ENCODE data around the gene FOXL2.
A peak's percentile ranks its signal among the peaks of the same experiment; 100 is the strongest.

Gene FOXL2

DNA sequence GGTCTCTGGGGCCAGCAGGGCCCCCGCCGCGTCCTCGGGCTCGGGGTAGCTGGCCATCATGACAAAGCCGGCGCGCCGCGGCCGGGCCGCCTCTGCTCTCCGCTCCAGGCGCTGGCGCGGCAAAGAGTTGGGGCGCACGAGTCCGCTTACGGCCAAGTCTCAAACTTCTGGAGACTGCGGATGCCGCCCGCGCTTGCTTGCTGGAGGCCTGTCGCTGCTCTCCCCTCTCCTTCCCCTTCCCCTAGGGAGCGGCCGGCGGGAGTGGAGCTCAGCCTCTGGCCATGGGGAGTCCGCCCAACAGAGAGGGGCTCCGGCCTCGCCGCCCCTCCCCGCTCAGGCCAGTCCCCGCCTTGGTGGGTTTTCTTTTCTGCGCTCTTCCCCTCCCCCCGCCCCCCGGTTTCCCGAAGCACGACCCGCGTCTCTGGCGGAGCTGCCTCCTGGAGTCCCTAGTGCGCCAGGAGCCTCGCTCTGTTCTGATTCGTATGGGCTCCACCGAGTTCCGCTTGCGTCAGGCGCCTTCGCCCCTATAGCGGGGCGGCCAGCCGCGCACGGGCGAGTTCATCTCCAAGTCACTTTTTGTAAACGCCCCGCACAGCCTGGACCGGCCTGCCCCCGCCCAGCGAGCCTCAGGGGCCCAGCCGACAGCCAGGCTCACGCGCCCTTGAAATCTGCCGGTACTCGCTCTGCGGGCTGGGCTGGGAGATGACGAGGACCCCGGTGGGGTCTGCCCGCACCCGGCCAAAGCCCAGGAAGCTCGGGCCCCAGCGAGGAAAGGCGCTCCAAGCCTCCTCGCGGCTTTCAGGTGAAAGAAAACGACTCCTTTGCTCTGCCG, at the start of gene FOXL2, which contains the start of gene FOXL2NB:
Gene FOXL2, minus strand, starts transcription at position 475 of the 832 bp plus-strand sequence. Its CDS starts 415 bp downstream, at position 60.
Gene FOXL2NB, plus strand, starts transcription at position 555 of the 832 bp plus-strand sequence. Its CDS starts 148 bp downstream, at position 703.
- no peak for DNase-seq

GRCh38 chr3:138995706-138996105, 48.8 kb upstream of the FOXL2 start:
- no peak for DNase-seq

- DNase-seq: no peak
Observed at GRCh38 chr3:138987181-138987580, 40.2 kb upstream of the FOXL2 start.

- no peak for DNase-seq
Observed at GRCh38 chr3:138985932-138986331, 39.0 kb upstream of the FOXL2 start.

DNA sequence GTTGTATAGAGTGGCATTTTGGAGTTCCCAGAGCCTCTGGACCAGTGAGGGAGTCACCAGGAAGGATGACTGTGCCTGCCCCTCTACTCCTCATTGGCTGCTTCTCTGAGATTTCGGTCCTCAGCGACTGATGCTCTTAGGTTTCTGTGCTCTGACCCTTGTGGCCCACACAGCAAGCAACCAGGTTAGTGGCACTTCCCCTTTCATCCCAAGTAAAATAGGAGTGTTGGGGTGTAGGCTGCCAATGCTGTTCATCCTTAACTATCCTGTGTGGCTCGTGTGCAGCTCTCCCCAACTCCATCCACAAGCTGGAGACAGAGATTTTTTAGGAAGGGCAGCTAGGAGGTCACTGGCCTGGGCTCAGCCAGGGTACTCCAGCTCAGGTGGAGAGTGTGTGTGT, 37.9 kb upstream of the FOXL2 start:
- no peak for DNase-seq

- no peak for DNase-seq
Observed at GRCh38 chr3:138976047-138976446, 29.1 kb upstream of the FOXL2 start.

DNA sequence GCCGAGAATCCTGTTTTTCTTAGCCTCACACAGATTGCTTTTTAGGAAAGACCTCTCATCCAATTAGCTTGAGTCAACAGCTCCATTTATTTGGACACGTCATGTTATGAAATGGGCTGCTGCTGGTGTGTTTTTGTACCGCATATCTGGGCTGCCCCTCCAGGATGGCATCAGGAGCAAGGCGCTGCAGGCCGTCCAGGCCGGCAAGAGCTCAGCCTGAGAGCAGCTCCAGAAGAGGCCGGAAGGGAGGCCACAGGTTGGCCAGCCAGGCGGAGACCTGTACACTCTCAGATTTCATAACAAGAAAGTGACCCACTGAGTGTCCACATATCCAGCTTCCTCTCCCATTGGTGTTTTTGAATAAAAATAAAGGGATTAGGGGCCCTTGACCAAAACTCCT, 28.4 kb upstream of the FOXL2 start:
- DNase-seq: no peak

DNA sequence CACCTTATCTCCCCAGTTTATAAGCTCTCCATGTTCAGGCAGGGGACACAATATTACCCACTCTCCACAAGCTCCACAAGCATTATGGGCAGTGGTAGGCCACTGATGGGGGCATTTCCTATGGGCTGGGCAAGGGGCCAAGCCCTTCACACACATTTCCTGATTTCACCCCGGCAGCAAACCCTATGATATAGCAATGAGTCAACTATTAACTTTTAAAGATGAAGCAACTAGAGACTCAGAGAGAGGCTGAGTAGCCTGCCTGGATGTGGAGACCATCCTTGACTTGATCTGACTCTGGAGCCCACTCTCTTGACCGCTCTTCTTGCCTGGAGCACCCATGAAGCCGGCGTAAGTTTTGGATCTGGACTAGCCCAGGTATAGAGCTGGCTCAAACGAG, 27.5 kb upstream of the FOXL2 start:
- no peak for DNase-seq

DNA sequence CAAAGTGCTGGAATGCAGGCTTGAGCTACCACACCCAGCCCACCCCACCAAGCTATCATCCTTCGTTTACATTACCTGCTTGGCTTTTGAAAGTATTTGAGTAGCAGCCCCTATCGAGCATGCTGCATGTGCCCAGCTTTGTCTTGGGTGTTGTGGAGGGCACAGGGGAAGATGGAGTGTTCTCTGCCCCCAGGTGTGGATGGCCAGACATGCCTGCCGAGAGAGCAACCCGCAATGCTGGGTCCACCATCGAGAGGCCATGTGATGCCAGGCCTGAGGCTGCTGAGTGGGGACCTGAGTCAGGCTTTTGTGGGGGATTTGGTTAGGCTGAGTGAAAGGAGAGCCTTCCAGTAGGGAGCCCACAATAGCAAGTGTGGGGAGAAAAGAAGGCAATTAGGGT, 26.0 kb upstream of the FOXL2 start:
- no peak for DNase-seq

DNA sequence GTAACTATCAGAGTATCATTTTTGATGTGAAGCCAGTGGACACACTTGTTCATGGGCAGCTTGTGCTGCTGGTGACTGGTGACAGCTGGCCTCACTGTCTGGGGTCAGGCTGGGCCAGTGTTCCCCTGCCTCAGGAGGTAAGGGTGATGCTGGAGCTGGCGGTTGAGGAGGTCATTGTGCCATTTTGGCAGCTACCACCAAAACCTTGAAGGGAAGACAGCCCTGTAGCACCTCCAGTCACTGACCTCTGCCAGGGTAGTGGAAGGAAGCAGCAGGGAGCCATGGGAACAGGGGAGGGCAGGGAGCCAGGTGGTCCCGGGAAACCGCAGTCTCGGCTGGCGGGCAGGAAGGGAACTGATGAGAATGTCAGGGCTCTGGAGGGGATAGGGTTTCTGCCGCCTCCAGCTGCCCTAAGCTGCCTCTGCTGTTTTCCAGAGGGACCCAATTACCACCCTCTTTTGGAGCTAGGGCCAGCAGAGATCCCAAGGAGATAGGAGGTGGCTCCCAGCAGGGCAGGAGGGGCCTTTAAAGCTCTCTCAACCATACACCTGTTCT, 24.9 kb upstream of the FOXL2 start:
- no peak for DNase-seq

- DNase-seq: no peak
Observed at GRCh38 chr3:138964923-138965322, 18.0 kb upstream of the FOXL2 start.

- no peak for DNase-seq
Observed at GRCh38 chr3:138964264-138964663, 17.3 kb upstream of the FOXL2 start.

GRCh38 chr3:138962854-138963560, 16.1 kb upstream of the FOXL2 start:
- DNase-seq: no peak

DNA sequence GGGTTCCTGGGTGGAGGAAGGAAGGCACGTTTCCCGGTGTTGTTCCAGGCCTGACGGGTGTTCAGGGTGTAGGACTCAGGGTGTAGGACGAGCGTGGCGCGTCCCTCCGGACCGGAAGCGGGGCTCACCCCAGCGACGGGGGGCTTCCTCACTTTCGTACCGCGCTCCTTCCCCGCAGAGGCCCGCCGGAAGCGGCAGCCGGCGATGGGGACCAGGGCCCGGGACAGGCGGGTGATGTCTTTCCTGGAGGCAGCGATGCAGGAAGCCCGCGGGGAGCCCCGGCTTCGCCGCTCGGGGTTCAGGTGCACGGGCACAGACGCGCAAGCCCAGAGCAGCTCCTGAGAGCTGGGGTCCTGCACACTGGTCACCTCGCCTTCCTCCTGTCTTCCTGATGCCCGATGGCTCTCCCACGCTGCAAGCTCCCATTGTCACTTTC, 13.5 kb upstream of the FOXL2 start:
- DNase-seq: no peak

GRCh38 chr3:138950701-138951100, 3.8 kb upstream of the FOXL2 start:
- no peak for DNase-seq

DNA sequence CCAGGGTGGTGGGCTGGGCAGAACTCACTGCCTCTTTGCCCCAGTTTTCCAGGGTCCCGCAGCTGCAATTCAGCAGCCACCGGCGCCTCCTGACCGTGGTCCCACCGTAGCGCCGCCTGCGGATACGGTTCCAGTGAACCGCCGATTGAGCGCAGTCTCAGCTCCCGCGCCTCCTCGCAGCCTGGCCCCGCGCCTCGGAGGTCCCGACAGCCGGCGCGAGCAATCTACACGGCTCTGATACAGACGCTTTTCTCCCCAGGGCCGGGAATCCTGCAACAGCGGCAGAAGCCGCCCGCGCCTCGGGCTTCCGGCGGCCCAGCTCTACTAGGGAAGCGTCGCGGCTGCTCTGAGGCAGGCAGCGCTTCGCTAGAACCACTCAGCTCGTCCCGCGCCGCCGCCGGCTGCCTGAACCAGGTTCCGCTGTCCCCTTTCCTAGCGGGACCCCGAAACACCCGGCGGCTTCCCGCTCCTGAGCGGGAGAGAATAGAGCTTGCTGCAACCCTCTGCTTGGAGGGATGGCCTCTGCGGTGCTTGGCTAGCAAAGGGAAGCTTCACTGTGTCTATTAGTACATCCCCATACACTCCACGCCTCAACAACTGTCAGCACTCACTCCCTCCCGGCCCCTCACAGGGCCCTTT, 3.2 kb upstream of the FOXL2 start:
- DNase-seq: peak in 2 of 56 donors; percentile 8 to 17

GRCh38 chr3:138949445-138950005, 2.6 kb upstream of the FOXL2 start:
- DNase-seq: no peak

DNA sequence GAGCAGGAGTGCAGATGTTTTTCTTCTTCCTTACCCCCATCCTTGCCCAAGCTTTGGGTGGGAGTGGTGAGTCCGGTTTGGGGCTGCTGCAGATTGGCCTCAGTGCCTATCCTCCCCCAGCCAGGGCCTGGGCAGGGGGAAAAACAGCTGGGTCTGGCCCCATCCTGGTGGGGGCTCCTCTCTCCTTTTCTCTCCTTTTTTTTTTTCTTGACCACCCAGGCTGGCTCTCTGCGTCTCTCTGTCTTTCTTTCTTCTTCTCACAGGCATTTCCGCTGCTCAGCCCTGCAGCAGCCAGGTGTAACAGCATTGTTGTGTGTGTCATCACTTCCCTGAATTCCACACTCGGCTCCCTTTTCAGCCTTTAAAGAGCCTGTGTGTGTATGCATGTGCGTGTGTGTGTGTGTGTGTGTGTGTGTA, 2.1 kb upstream of the FOXL2 start:
- DNase-seq: no peak

- no peak for DNase-seq
Observed at GRCh38 chr3:138948371-138949001, 1.5 kb upstream of the FOXL2 start.

DNA sequence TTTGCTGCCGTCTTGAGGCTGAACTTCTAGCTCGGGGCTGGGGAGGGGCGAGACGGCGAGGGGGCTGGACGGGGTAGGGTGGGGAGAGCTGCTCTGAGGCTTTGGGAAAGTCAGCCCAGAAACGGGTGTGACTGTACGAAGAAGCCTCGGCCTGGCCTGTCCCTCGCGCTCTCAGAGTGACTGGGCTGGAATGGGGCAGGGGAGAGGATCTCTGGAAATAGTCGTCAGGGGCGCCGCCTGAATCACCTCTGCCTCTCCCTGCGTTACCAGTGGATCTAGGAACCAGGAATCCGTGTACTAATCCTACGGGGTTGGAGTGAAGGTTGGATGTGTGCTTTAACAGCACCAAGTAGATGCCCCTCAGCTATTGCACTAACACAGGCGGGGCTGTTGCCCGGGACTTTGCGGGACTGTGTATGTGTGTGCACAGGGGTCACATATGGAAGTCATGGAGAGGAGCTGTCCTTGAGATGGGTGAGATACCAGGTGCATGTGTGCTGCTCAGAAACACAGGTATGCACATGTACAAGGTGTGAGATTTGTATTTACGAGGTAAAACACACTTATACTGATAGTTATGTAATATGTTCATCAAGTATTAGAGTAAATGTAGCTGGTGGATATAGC, 671 bp upstream of the FOXL2 start:
- DNase-seq: no peak
